Sigmoid colon (tissue), 7 donors: ENCODE measurements around the gene GAB2. TPM values are rescaled to one million over a fixed set of nuclear protein-coding genes. Genes with fewer than 3 reads are reported as not detected.

ENCODE experiments used
- DNase-seq: peaks from one replicate; pipeline ENCODE4 v3.0.0-alpha.2; 2019
- H3K27ac ChIP-seq, 4 donors: fragments of 200-600 bp; sonication (generic); one replicate each; pipeline ENCODE4 v1.5.1; 2016 to 2019; ENCODE audit warnings: mild to moderate bottlenecking in 1 of 4
- H3K27me3 ChIP-seq, 3 donors: fragments of 200-600 bp; sonication (generic); one replicate each; pipeline ENCODE4 v1.5.1; 2019; ENCODE audit warnings: mild to moderate bottlenecking in 1 of 3
- H3K36me3 ChIP-seq, 4 donors: fragments of 200-600 bp; sonication (generic); one replicate each; pipeline ENCODE4 v1.5.1; 2016 to 2019
- H3K4me1 ChIP-seq, 4 donors: fragments of 200-600 bp; sonication (generic); one replicate each; pipeline ENCODE4 v1.5.1; 2017 to 2019
- H3K4me3 ChIP-seq, 4 donors: fragments of 200-600 bp; sonication (generic); one replicate each; pipeline ENCODE4 v1.5.1; 2017 to 2019; ENCODE audit warnings: mild to moderate bottlenecking in 2 of 4, moderate library complexity in 1 of 4
- H3K9me3 ChIP-seq, 4 donors: fragments of 200-600 bp in 3 of 4; sonication (generic) in 3 of 4; one replicate each; pipeline versions ENCODE4 v1.5.1 to v1.6.1; 2013 to 2019
- CTCF ChIP-seq, 4 experiments: fragments of 450-650 bp in 3 of 4; fragments of 200-600 bp in 1 of 4; IDR thresholded peaks; one replicate each; pipeline ENCODE4 v1.5.1; 2016 to 2019; ENCODE audit warnings: antibody characterized with exemption in 4 of 4, mild to moderate bottlenecking in 3 of 4, moderate library complexity in 2 of 4
- EP300 ChIP-seq, 4 donors: sonication (generic); formaldehyde crosslinking; IDR thresholded peaks; one replicate each; pipeline ENCODE4 v1.6.1; 2017; ENCODE audit warnings: antibody characterized with exemption in 4 of 4
- POLR2A ChIP-seq, 2 donors: fragments of 450-650 bp; IDR thresholded peaks; one replicate each; pipeline ENCODE4 v1.6.1; 2016; ENCODE audit warnings: antibody characterized with exemption in 2 of 2, mild to moderate bottlenecking in 2 of 2, moderate library complexity in 2 of 2
- POLR2AphosphoS5 ChIP-seq, 4 donors: sonication (generic); formaldehyde crosslinking; IDR thresholded peaks; one replicate each; pipeline ENCODE4 v1.6.1; 2017; ENCODE audit warnings: antibody characterized with exemption in 4 of 4
- WGBS, 2 donors: extraction: QIAGEN DNeasy Blood & Tissue Kit; methylation state at CpG; one replicate each; pipeline ENCODE4 v1.1.7; 2013; 5-methylcytosine and 5-hydroxymethylcytosine counted together
- intact Hi-C: fragments of 100-400 bp; cut with DNase I; formaldehyde crosslinking; loops from one replicate; pipeline ENCODE4 v1.15.1; 2023
- polyA plus RNA-seq, 3 donors: library from polyadenylated mRNA; stranded (reverse); fragments of 200-250 nt; gene quantifications; one replicate each; pipeline ENCODE4 v1.2.3, GENCODE V29; 2013
- total RNA-seq, 4 donors: library from RNA; depleted of rRNA; stranded (reverse); fragments of >200 nt; gene quantifications; one replicate each; pipeline ENCODE4 v1.1.0, GENCODE V29; 2016
- donor health status: healthy with polysubstance abuse.
- donor health status: Bipolar disorder and iron deficiency.
- donor health status: healthy.

Gene GAB2
- total and polyA plus RNA-seq, 7 donors: 10.8 to 23.5 (median 13.6) TPM

DNA sequence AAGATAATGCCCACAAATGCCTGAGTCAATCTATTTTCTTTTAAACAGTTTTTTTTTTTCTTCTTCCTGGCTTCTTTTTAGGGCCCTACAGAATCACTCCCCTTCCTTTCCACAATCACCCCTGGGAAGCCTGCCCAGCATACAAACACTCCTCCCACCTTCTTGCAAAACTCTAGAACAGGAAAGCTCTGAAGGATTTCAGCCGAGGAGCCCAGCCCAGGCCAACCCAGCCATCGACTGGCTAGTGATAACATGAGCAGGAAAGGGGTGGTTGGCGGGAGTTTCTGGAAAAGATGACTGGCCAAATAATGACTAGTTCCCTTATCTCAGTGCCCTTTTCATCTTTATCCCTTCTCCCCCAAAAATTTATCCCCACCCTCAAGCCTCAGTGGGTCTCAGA is 160.7 kb downstream of the GAB2 start:
- Histone ChIP-seq H3K9me3 (no peaks in the 10 kb centered on the region), H3K4me1 (peaks cover 0 to 4% (median 2%) of the 10 kb centered on the region in 4 donors), H3K36me3 (no peaks in the 10 kb centered on the region), H3K27me3 (no peaks in the 10 kb centered on the region), H3K27ac (peak overlapping the region in 3 of 4 donors; percentile 14 to 35 (median 24)), H3K4me3 (no peak overlapping the region)
- DNase-seq: peak; percentile 88
- intact Hi-C loops: no loop called here
- TF ChIP-seq POLR2AphosphoS5 (IDR thresholded peaks at IDR 0.05) (peak in 1 of 4 donors; percentile 20), CTCF (IDR thresholded peaks at IDR 0.05) (no peak)
- 6 to 41% methylated on average over 3 of the region's 3 CpGs for WGBS, 2 donors

DNA sequence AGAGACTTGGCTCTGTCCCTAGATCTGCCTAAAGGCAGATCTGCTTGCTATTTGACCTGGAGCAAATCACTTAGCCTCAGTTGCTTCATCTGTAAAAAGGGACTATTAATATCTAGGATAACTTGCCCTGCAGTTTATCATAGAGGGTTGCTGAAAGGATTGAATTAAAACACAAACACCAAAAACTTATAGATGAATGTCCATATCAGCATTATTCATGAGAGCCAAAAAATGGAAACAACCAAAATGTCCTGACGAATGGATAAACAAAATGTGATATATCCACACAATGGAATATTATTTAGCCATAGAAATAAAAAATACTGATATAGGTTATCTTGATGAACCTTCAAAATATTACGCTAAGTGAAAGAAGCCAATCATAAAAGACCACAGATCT is 161.7 kb downstream of the GAB2 start:
- Histone ChIP-seq H3K36me3 (no peaks in the 10 kb centered on the region), H3K9me3 (no peaks in the 10 kb centered on the region), H3K4me3 (no peak overlapping the region), H3K4me1 (peaks cover 0 to 14% (median 12%) of the 10 kb centered on the region in 4 donors), H3K27ac (peak overlapping the region in 1 of 4 donors; percentile 15), H3K27me3 (no peaks in the 10 kb centered on the region)
- intact Hi-C loops: no loop called here
- DNase-seq: no peak
- 94 to 96% methylated on average over 2 of the region's 2 CpGs for WGBS, 2 donors
- TF ChIP-seq POLR2AphosphoS5 (IDR thresholded peaks at IDR 0.05) (no peak), CTCF (IDR thresholded peaks at IDR 0.05) (no peak), EP300 (IDR thresholded peaks at IDR 0.05) (no peak), POLR2A (IDR thresholded peaks at IDR 0.05) (no peak)

DNA sequence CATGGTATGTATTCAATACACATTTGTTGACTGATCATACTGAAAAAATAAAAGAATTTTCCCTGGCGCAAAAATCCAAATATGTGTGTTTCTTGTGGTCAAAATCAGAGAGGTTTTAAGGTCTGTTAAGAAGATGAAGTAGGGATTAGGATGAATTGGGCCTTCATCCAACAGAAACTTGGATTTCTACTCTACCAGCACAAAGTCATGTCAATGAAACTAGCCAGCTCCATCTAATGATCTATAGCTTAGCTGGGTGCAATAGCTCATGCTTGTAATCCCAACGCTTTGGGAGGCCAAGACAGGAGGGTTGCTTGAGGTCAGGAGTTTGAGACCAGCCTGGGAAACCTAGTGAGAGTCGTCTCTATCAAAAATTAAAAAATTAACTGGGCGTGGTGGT is 163.4 kb downstream of the GAB2 start:
- Histone ChIP-seq H3K36me3 (peaks cover 0 to 7% (median 0%) of the 10 kb centered on the region in 4 donors), H3K27ac (no peak overlapping the region), H3K9me3 (no peaks in the 10 kb centered on the region), H3K4me1 (peaks cover 0 to 17% (median 13%) of the 10 kb centered on the region in 4 donors), H3K27me3 (no peaks in the 10 kb centered on the region), H3K4me3 (no peak overlapping the region)
- no peak for DNase-seq
- TF ChIP-seq EP300 (IDR thresholded peaks at IDR 0.05): no peak
- TF ChIP-seq POLR2A (IDR thresholded peaks at IDR 0.05): no peak
- no peak for TF ChIP-seq CTCF (IDR thresholded peaks at IDR 0.05)
- no peak for TF ChIP-seq POLR2AphosphoS5 (IDR thresholded peaks at IDR 0.05)
- WGBS, 2 donors: 93 to 95% methylated on average over 4 of the region's 4 CpGs
- intact Hi-C loops: no loop called here

DNA sequence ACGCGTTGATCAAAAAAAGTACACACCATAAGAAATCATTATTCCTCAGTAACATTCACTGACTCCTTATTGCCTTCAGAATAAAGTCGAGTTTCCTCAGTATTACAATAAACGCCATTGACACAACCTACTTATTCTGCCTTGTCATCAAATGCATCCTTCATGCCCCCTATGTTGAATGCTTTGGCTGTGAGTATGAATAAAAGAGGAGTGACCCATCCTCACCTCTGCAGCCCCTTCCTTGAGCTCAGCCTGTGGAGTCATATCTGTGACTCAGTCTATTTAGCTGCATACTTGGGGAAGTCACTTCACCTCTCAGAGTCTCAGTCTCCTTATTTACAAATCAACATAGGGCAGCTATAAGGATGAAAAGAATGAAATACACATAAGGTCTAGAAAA is 163.8 kb downstream of the GAB2 start:
- peaks cover 0 to 17% (median 13%) of the 10 kb centered on the region in 4 donors for H3K4me1 ChIP-seq
- WGBS, 2 donors: 96 to 97% methylated on average over 4 of the region's 4 CpGs
- intact Hi-C loops: no loop called here

More for the DNA sequence above, 163.8 kb downstream of the GAB2 start:
- no peak for DNase-seq
- H3K4me3 ChIP-seq: no peak overlapping the region
- TF ChIP-seq EP300 (IDR thresholded peaks at IDR 0.05) (no peak), POLR2A (IDR thresholded peaks at IDR 0.05) (no peak), POLR2AphosphoS5 (IDR thresholded peaks at IDR 0.05) (no peak), CTCF (IDR thresholded peaks at IDR 0.05) (no peak)
- no peaks in the 10 kb centered on the region for H3K9me3 ChIP-seq
- no peaks in the 10 kb centered on the region for H3K27me3 ChIP-seq
- peaks cover 0 to 9% (median 0%) of the 10 kb centered on the region in 4 donors for H3K36me3 ChIP-seq
- no peak overlapping the region for H3K27ac ChIP-seq
